Stimulated activated CD8-positive, alpha-beta memory T cell treated with anti-CD3 and anti-CD28 coated beads, Interleukin-2, amount 100 ng/mL, for 48 hours (primary cell): ENCODE results near the gene TSPAN31.
"Not testable (repeated sequence)": the region's sequence is repeated elsewhere in the genome, so short reads cannot be mapped to it uniquely, and the experiment has no call there.

Experiments used
- DNase-seq, 2 donors: peaks; one replicate each; pipeline ENCODE4 v3.0.0-alpha.2; 2020; ENCODE audit warnings: low read depth in 2 of 2

TSPAN31 gene, protein sequence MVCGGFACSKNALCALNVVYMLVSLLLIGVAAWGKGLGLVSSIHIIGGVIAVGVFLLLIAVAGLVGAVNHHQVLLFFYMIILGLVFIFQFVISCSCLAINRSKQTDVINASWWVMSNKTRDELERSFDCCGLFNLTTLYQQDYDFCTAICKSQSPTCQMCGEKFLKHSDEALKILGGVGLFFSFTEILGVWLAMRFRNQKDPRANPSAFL

GRCh38 chr12:57744777-57745484, at the start of gene TSPAN31:
Gene TSPAN31 (plus strand): TSS chr12:57745039. CDS start chr12:57745155, 116 bp downstream.
- peak; percentile 90 to 91 for DNase-seq

DNA sequence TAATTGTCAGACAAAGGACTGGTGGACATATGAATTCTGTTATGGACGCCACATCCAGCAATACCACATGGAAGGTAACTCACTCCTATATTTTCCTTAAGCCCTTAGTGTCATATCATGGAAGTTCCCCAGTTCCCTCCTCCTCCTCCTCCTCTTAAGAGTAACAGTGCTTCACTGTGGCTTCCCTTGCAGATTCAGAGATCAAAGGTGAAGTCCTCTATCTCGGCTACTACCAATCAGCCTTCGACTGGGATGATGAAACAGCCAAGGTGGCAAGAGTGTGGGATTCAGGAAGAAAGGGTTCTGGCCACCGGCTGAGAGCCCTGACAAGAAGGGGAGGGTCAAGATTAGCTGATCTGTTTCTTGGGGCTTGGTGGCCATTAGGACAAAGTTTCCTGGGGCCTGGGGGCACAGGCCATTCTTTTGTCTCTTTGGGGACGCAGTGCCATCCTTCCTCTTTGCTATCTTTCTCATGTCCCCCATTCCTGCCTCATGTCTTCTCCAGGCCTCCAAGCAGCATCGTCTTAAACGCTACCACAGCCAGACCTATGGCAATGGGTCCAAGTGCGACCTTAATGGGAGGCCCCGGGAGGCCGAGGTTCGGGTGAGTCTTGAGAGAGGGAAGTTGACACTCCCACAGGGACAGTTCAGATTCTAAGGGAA, 48.9 kb upstream of the TSPAN31 start:
- DNase-seq: no peak

- DNase-seq: no peak
These were observed 47.8 kb upstream of the TSPAN31 start for GRCh38 chr12:57697076-57697475.

DNA sequence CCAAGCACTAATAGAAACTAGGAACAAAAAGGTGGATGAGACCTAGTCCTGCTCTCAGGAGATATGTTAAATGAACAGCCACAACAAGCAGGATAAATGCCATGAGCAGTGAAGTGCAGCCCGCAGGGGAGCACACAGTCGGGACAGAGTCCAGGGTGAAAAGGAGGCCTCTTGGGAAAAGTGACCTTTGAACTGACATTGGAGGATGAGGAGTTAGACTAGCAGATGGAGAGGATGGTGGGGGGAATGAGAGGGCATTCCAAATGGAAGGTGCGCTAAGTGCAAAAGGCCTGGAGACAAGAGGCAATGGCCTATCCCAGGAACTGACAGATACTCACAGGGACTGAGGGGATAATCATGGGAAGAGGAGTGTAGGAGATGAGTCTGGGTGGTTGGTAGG, 46.4 kb upstream of the TSPAN31 start:
- DNase-seq: no peak

DNA sequence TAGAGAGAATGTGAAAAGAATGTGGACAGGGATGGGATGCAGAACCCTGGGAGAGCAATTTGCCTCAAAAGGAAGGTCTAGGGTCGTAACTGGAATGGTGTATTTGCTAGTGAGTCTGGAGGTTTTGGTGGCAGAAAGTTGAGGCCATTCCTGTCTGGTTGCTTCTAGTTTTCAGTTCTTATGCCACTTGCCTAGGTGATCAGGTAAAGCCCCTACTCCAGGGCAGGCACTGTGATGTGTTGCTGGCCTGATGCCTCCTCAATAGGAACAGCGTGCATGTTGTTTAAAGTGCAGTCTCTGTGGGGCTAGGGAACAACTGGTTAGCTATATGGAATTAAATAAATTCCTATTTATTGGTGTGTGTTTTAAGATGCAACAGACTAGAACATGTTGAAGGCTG, 44.5 kb upstream of the TSPAN31 start:
- DNase-seq: no peak

- no peak for DNase-seq
These were observed 37.6 kb upstream of the TSPAN31 start for GRCh38 chr12:57707250-57707649.

GRCh38 chr12:57708296-57708695, 36.5 kb upstream of the TSPAN31 start:
- DNase-seq: no peak

DNA sequence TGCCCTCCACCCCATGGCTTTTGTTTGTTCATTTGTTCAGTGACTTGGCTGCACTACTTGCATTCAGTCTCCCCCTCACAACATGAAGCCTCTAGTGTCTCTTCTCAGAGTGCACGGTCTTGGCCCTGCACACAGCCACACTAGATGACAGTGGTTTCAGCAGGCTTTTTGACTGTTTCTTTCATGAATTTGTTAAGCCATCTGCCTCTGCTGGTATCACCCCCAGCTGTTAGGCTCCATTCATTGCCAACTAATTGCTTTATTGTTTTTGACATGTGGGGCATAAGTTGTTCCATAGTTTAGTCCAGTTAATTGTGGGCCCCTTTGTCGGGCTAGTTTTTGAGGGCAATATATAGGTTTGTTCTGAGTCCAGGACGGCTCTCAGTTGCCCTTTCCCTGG, 32.1 kb upstream of the TSPAN31 start:
- DNase-seq: no peak

- DNase-seq: no peak
These were observed 31.6 kb upstream of the TSPAN31 start for GRCh38 chr12:57713209-57713608.

DNA sequence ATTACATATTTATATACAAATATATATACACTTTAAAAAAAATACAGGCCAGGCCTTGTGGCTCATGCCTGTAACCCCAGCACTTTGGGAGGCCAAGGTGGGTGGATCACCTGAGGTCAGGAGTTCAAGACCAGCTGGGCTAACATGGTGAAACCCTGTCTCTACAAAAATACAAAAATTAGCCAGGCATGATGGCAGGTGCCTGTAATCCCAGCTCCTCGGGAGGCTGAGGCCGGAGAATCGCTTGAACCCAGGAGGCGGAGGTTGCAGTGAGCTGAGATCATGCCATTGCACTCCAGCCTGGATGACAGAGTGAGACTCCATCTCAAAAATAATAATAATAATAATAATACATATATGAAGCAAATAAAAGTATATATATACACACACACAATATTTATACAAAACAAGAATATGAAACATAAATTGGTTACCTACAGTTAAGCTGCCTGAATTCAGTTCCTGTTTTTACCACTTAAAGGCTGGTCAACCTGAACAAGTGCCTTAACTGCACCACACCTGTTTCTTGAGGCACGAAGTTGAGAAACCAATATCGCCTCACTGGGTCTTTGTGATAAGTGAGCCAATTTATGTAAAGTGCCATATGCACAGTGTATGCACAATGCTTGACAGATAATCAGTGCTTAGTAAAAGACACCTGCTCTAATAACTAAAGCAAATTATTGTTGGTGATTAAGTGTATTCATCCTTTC, 29.6 kb upstream of the TSPAN31 start:
- not testable (repeated sequence) for DNase-seq

DNA sequence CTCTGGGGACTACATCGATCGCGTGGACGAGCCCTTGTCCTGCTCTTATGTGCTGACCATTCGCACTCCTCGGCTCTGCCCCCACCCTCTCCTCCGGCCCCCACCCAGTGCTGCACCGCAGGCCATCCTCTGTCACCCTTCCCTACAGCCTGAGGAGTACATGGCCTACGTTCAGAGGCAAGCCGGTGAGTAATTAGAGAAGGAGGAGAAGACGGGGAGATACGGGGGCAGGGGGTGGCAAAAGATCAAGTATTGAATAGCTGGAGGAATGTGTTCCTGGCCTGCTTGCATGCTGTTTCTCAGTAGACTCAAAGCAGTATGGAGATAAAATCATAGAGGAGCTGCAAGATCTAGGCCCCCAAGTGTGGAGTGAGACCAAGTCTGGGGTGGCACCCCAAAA, 29.1 kb upstream of the TSPAN31 start:
- DNase-seq: no peak

DNA sequence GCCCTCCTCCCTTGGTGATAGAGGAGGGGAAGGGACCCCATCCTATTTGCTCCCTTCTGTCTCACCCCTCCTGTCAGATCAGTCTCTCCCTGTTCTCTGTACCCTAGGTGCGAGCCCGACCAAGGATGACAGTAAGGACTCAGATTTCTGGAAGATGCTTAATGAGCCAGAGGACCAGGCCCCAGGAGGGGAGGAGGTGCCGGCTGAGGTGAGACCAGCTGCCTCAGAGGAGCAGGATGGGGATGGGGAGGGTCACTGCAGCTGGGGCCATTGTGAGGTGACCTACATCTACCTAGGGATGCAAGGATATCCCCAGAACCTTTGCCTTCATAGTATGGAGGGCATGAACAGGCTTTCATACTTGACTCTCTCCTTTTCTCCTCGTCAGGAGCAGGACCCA, 28.5 kb upstream of the TSPAN31 start:
- no peak for DNase-seq

DNA sequence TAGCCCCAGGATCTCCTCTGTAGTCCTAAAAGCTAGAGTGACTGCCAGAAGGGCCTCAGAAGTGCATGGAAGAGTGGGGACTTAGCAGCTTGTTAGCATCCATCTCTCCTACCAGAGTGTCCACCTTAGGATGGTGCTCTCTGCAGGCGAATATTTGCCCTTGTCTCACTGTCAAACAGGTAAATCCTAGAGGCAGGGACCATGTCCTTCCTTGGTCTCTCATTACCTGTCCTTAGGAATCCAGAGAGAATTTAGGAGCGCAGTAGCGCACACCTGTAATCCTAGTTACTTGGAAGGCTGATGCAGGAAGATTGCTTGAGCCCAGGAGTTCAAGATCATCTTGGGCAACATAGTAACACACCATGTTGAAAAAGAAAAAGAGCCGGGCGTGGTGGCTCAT, 27.7 kb upstream of the TSPAN31 start:
- DNase-seq: no peak

- no peak for DNase-seq
These were observed 26.8 kb upstream of the TSPAN31 start for GRCh38 chr12:57717846-57718640.

DNA sequence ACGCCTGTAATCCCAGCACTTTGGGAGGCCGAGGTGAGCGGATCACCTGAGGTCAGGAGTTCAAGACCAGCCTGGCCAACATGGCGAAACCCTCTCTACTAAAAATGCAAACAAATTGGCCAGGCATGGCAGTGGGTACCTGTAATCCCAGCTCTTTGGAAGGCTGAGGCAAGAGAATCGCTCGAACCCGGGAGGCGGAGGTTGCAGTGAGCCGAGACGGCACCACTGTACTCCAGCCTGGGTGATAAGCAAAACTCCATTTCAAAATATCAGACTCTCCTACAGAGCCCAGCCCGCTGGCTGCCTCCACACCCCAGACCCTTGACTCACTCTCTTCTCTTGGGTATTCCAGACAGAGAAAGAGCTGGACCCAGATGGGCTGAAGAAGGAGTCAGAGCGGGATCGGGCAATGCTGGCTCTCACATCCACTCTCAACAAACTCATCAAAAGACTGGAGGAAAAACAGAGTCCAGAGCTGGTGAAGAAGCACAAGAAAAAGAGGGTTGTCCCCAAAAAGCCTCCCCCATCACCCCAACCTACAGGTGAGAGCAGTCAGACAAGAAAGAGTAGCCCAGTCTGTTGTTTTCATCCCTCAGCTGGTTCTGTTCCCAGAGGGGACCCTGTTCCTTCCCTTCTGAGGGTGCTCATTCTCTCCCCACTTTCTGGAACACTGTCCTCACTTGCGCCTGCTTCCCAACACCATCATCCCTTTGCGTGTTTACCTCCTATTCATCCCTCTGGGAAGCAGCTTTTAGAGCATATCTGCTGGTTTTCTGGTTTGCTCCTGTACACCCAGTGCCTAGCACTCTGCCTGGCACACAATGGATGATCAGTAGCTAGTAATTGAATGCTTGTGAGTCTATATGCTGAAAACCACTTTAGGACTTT, 26.0 kb upstream of the TSPAN31 start:
- no peak for DNase-seq

- no peak for DNase-seq
These were observed 24.8 kb upstream of the TSPAN31 start for GRCh38 chr12:57719777-57720605.

- no peak for DNase-seq
These were observed 23.9 kb upstream of the TSPAN31 start for GRCh38 chr12:57720606-57721595.

- DNase-seq: not testable (repeated sequence)
These were observed 22.8 kb upstream of the TSPAN31 start for GRCh38 chr12:57721846-57722608.
